HEK293 (cell line): ENCODE data around the gene PFDN5.

Experiments used
- FEZF1 ChIP-seq: fragments of 450-650 bp; formaldehyde crosslinking; IDR thresholded peaks from 2 replicates; pipeline ENCODE4 v1.5.1; 2016; ENCODE audit warnings: missing biosample characterization, missing genetic modification characterization
- HOXA7 ChIP-seq: sonication (generic); formaldehyde crosslinking; IDR thresholded peaks from 2 replicates; pipeline ENCODE4 v1.8.1; 2022; ENCODE audit warnings: missing genetic modification reagents, borderline replicate concordance
- HOXD13 ChIP-seq: sonication (generic); formaldehyde crosslinking; IDR thresholded peaks from 2 replicates; pipeline ENCODE4 v1.8.0; 2022; ENCODE audit warnings: missing genetic modification reagents, borderline replicate concordance
- MYNN ChIP-seq: fragments of 450-650 bp; formaldehyde crosslinking; IDR thresholded peaks from 2 replicates; pipeline ENCODE4 v1.5.1; 2016; ENCODE audit warnings: missing biosample characterization, missing genetic modification characterization, borderline replicate concordance
- PRDM6 ChIP-seq: fragments of 450-650 bp; formaldehyde crosslinking; IDR thresholded peaks from 2 replicates; pipeline ENCODE4 v1.5.1; 2017; ENCODE audit warnings: missing biosample characterization, missing genetic modification characterization
- REPIN1 ChIP-seq: fragments of 450-650 bp; formaldehyde crosslinking; IDR thresholded peaks from 2 replicates; pipeline ENCODE4 v1.5.1; 2017; ENCODE audit warnings: missing biosample characterization, missing genetic modification characterization, low read depth
- ZFP3 ChIP-seq: fragments of 450-650 bp; formaldehyde crosslinking; IDR thresholded peaks from 2 replicates; pipeline ENCODE4 v1.5.1; 2016; ENCODE audit warnings: low read depth, missing biosample characterization, missing genetic modification characterization
- ZNF10 ChIP-seq: fragments of 450-650 bp; formaldehyde crosslinking; IDR thresholded peaks from 2 replicates; pipeline ENCODE4 v1.5.1; 2017; ENCODE audit warnings: missing biosample characterization, missing genetic modification characterization
- ZNF132 ChIP-seq: fragments of 450-650 bp; formaldehyde crosslinking; IDR thresholded peaks from 2 replicates; pipeline ENCODE4 v1.5.1; 2017; ENCODE audit warnings: missing biosample characterization, missing genetic modification characterization, borderline replicate concordance
- ZNF148 ChIP-seq: fragments of 450-650 bp; formaldehyde crosslinking; IDR thresholded peaks from 2 replicates; pipeline ENCODE4 v1.5.0; 2017; ENCODE audit warnings: missing biosample characterization, missing genetic modification characterization, borderline replicate concordance
- ZNF2 ChIP-seq: fragments of 450-650 bp; formaldehyde crosslinking; IDR thresholded peaks from 2 replicates; pipeline ENCODE4 v1.5.1; 2016; ENCODE audit warnings: missing biosample characterization, missing genetic modification characterization
- ZNF23 ChIP-seq: fragments of 450-650 bp; formaldehyde crosslinking; IDR thresholded peaks from 2 replicates; pipeline ENCODE4 v1.5.1; 2016; ENCODE audit warnings: missing biosample characterization, missing genetic modification characterization, borderline replicate concordance
- ZNF266 ChIP-seq: fragments of 450-650 bp; formaldehyde crosslinking; IDR thresholded peaks from 2 replicates; pipeline ENCODE4 v1.5.1; 2016; ENCODE audit warnings: missing biosample characterization, missing genetic modification characterization, low read depth
- ZNF274 ChIP-seq, 2 experiments: fragments of 200-500 bp in 1 of 2; fragments of 450-650 bp in 1 of 2; sonication (Bioruptor generic) in 1 of 2; formaldehyde crosslinking in 1 of 2; IDR thresholded peaks; 2 replicates each; pipeline versions ENCODE4 v1.5.1 to v1.6.1; 2014 to 2016; ENCODE audit warnings: borderline replicate concordance in 1 of 2, inconsistent platforms in 1 of 2, low read length in 1 of 2, missing biosample characterization in 1 of 2, missing genetic modification characterization in 1 of 2
- ZNF302 ChIP-seq: fragments of 450-650 bp; formaldehyde crosslinking; IDR thresholded peaks from 2 replicates; pipeline ENCODE4 v1.5.1; 2016; ENCODE audit warnings: missing biosample characterization, missing genetic modification characterization, low read depth
- ZNF354C ChIP-seq: fragments of 450-650 bp; formaldehyde crosslinking; IDR thresholded peaks from 2 replicates; pipeline ENCODE4 v1.5.1; 2016; ENCODE audit warnings: missing biosample characterization, missing genetic modification characterization, low read depth, borderline replicate concordance
- ZNF621 ChIP-seq: fragments of 450-650 bp; formaldehyde crosslinking; IDR thresholded peaks from 2 replicates; pipeline ENCODE4 v1.5.1; 2017; ENCODE audit warnings: missing biosample characterization, missing genetic modification characterization
- ZNF626 ChIP-seq: fragments of 450-650 bp; sonication (Bioruptor Pico); formaldehyde crosslinking; IDR thresholded peaks from 2 replicates; pipeline ENCODE4 v1.5.1; 2018; ENCODE audit warnings: missing biosample characterization, missing genetic modification characterization, inconsistent platforms
- ZNF658 ChIP-seq: fragments of 450-650 bp; formaldehyde crosslinking; IDR thresholded peaks from 2 replicates; pipeline ENCODE4; 2016; ENCODE audit warnings: missing biosample characterization, missing genetic modification characterization
- ZNF660 ChIP-seq: fragments of 450-650 bp; IDR thresholded peaks from 2 replicates; pipeline ENCODE4 v1.5.1; 2018; ENCODE audit warnings: missing biosample characterization, mild to moderate bottlenecking, missing genetic modification characterization
- ZNF670 ChIP-seq: fragments of 450-650 bp; formaldehyde crosslinking; IDR thresholded peaks from 2 replicates; pipeline ENCODE4 v1.5.1; 2016; ENCODE audit warnings: missing biosample characterization, missing genetic modification characterization, low read depth
- ZNF677 ChIP-seq: fragments of 450-650 bp; IDR thresholded peaks from 2 replicates; pipeline ENCODE4 v1.5.0; 2018; ENCODE audit warnings: missing biosample characterization, mild to moderate bottlenecking, missing genetic modification characterization, moderate library complexity
- ZNF791 ChIP-seq: fragments of 450-650 bp; formaldehyde crosslinking; IDR thresholded peaks from 2 replicates; pipeline ENCODE4 v1.5.1; 2016; ENCODE audit warnings: missing biosample characterization, missing genetic modification characterization
- ZNF837 ChIP-seq: fragments of 450-650 bp; formaldehyde crosslinking; IDR thresholded peaks from 2 replicates; pipeline ENCODE4 v1.5.1; 2016; ENCODE audit warnings: missing biosample characterization, missing genetic modification characterization
- TF ChIP-seq, protein P1 (sequence below): fragments of 450-650 bp; formaldehyde crosslinking; IDR thresholded peaks from 2 replicates; pipeline ENCODE4 v1.5.1; 2016; ENCODE audit warnings: missing biosample characterization, missing genetic modification characterization
- TF ChIP-seq, protein P2 (sequence below): sonication (generic); formaldehyde crosslinking; IDR thresholded peaks from 2 replicates; pipeline ENCODE4 v1.8.1; 2022; ENCODE audit warnings: mild to moderate bottlenecking, moderate library complexity, missing genetic modification reagents

PFDN5 gene

DNA sequence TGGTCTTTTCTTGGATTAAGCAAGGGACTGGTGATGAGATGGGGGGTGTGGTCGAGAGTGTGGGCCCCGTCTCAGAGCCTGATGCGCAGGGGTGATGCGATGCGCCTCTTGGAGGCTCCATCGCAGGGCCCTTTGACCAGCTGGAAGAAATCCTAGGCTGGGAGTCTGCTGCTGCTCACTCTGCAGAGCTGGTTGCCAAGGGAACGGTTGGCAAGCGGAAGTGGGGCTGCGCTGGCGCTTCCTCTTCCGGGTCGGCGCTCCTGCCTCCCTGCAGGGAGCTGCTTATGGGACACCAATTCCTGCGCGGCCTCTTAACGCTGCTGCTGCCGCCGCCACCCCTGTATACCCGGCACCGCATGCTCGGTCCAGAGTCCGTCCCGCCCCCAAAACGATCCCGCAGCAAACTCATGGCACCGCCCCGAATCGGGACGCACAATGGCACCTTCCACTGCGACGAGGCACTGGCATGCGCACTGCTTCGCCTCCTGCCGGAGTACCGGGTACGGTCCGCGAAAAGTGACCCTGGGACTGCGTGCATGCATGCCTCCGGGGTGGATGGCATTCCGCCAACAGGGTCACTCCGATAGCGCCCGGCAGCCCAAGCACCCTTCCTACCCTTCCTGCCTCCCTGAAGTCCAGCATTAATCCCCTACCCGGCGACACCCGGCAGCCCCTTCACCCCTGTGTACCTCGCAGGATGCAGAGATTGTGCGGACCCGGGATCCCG lies 4.3 kb downstream of the PFDN5 start, which contains the start of gene MYG1 (continued):
- TF ChIP-seq ZNF837 (tag by site-specific recombination) (no peak), ZNF23 (tag by site-specific recombination) (no peak), HOXA7 (CRISPR knock-in tag) (no peak), ZNF132 (tag by site-specific recombination) (no peak), ZNF658 (tag by site-specific recombination) (no peak), ZNF274 (IDR thresholded peaks at IDR 0.05; ENCODE audit: low read length) (no peak), ZNF274 (tag by site-specific recombination; IDR thresholded peaks at IDR 0.05; ENCODE audit: borderline replicate concordance) (no peak), HOXD13 (no peak; the same call in 1 of the 2 replicates), ZNF626 (tag by site-specific recombination) (no peak), ZNF10 (0 out of 2 replicates have a peak, but pooled peaks have one; percentile 18), ZNF2 (tag by site-specific recombination) (peak; percentile 89; the same call in 1 of the 2 replicates), ZNF670 (tag by site-specific recombination) (no peak), ZNF302 (tag by site-specific recombination) (no peak), PRDM6 (no peak), MYNN (tag by site-specific recombination) (peak; percentile 90), ZNF621 (no peak), ZFP3 (tag by site-specific recombination) (no peak), ZNF148 (tag by site-specific recombination) (no peak), ZNF791 (no peak), REPIN1 (tag by site-specific recombination) (0 out of 2 replicates have a peak, but pooled peaks have one; percentile 23), FEZF1 (tag by site-specific recombination) (peak; percentile 56), ZNF660 (0 out of 2 replicates have a peak, but pooled peaks have one; percentile 27), ZNF266 (tag by site-specific recombination) (no peak), ZNF354C (tag by site-specific recombination) (no peak), ZNF677 (tag by site-specific recombination) (no peak)
- TF ChIP-seq, protein P1, sequence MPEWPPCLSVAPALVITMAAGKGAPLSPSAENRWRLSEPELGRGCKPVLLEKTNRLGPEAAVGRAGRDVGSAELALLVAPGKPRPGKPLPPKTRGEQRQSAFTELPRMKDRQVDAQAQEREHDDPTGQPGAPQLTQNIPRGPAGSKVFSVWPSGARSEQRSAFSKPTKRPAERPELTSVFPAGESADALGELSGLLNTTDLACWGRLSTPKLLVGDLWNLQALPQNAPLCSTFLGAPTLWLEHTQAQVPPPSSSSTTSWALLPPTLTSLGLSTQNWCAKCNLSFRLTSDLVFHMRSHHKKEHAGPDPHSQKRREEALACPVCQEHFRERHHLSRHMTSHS (tag by site-specific recombination): no peak
- TF ChIP-seq, protein P2, sequence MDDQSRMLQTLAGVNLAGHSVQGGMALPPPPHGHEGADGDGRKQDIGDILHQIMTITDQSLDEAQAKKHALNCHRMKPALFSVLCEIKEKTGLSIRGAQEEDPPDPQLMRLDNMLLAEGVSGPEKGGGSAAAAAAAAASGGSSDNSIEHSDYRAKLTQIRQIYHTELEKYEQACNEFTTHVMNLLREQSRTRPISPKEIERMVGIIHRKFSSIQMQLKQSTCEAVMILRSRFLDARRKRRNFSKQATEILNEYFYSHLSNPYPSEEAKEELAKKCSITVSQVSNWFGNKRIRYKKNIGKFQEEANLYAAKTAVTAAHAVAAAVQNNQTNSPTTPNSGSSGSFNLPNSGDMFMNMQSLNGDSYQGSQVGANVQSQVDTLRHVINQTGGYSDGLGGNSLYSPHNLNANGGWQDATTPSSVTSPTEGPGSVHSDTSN (CRISPR knock-in tag): peak; percentile 49
